GM18907 (cell line): ENCODE data around the gene PIEZO2.
A peak's percentile ranks its signal among the peaks of the same experiment; 100 is the strongest.

Source experiments
- ATAC-seq: cut with Tn5 transposase; IDR thresholded peaks from one replicate; pipeline ENCODE4 v1.9.1; 2021; ENCODE audit warnings: mild to moderate bottlenecking, moderate library complexity; ENCODE audit not compliant: unreplicated experiment

Gene PIEZO2

GRCh38 chr18:10707294-10707693 is 442.1 kb downstream of the PIEZO2 start:
- ATAC-seq = no peak

- no peak for ATAC-seq
Measured at GRCh38 chr18:10705786-10706185, 443.6 kb downstream of the PIEZO2 start.

GRCh38 chr18:10705291-10705690 is 444.1 kb downstream of the PIEZO2 start:
- ATAC-seq = no peak

GRCh38 chr18:10702206-10702605 is 447.2 kb downstream of the PIEZO2 start:
- ATAC-seq = no peak

- no peak for ATAC-seq
Measured at GRCh38 chr18:10690366-10690765, 459.0 kb downstream of the PIEZO2 start.

GRCh38 chr18:10690035-10690329 is 459.4 kb downstream of the PIEZO2 start:
- ATAC-seq = no peak

GRCh38 chr18:10689236-10690034 is 459.9 kb downstream of the PIEZO2 start:
- no peak for ATAC-seq

GRCh38 chr18:10688766-10689165 is 460.6 kb downstream of the PIEZO2 start:
- no peak for ATAC-seq

GRCh38 chr18:10687161-10687925 is 462.0 kb downstream of the PIEZO2 start:
- ATAC-seq = no peak

- no peak for ATAC-seq
Measured at GRCh38 chr18:10686308-10686707, 463.1 kb downstream of the PIEZO2 start.

- ATAC-seq = peak; percentile 64
Measured at GRCh38 chr18:10685484-10685883, 463.9 kb downstream of the PIEZO2 start.

GRCh38 chr18:10682368-10682714 is 467.0 kb downstream of the PIEZO2 start:
- ATAC-seq = no peak

- no peak for ATAC-seq
Measured at GRCh38 chr18:10681581-10682367, 467.6 kb downstream of the PIEZO2 start.

GRCh38 chr18:10680271-10680596 is 469.1 kb downstream of the PIEZO2 start:
- ATAC-seq = no peak

- ATAC-seq = no peak
Measured at GRCh38 chr18:10679557-10680270, 469.7 kb downstream of the PIEZO2 start.

- no peak for ATAC-seq
Measured at GRCh38 chr18:10671441-10671840, 477.9 kb downstream of the PIEZO2 start.

GRCh38 chr18:10670856-10671255 is 478.5 kb downstream of the PIEZO2 start:
- ATAC-seq = no peak

- no peak for ATAC-seq
Measured at GRCh38 chr18:10669441-10670100, 479.8 kb downstream of the PIEZO2 start.

- no peak for ATAC-seq
Measured at GRCh38 chr18:10663750-10664149, 485.6 kb downstream of the PIEZO2 start.

- no peak for ATAC-seq
Measured at GRCh38 chr18:10661317-10661716, 488.1 kb downstream of the PIEZO2 start.
